Sigmoid colon (tissue), 3 donors: ENCODE measurements around the gene TMED1.

Experiments
- POLR2A ChIP-seq, 2 donors: fragments of 450-650 bp; IDR thresholded peaks; one replicate each; pipeline ENCODE4 v1.6.1; 2016; ENCODE audit warnings: antibody characterized with exemption in 2 of 2, mild to moderate bottlenecking in 2 of 2, moderate library complexity in 2 of 2
- TF ChIP-seq, protein P1 (sequence below), 4 experiments: fragments of 450-650 bp in 3 of 4; fragments of 200-600 bp in 1 of 4; IDR thresholded peaks; one replicate each; pipeline ENCODE4 v1.5.1; 2016 to 2019; ENCODE audit warnings: antibody characterized with exemption in 4 of 4, mild to moderate bottlenecking in 3 of 4, moderate library complexity in 2 of 4

DNA sequence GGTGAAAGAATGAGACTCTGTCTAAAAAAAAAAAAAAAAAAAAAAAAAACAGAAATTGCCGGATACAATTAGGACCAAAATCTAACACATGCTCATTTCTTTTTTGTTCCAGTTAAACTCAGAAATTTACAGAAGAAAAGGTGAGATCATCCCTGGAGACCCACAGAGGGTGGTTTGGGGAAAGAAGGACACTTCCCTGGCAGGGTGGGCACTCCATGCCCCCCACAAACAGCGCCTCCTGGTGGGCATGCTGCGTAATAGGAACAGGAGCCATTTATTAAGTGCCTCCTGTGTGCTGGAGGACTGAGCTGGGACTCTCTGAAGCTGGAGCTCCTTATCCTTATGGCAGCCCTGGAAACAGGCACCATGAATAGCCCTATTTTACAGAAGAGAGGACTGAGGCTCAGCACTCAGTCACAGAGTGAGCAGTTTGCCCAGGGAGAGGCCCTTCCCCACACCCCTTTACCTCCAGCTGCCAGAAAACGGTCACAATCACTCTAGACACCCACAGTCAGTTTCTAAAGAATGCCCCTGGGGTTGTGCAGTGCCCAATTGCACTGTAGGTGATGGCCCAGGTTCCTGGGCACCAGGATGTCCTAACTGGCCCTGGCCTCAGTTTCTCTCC, 22.3 kb upstream of the TMED1 start:
- TF ChIP-seq, protein P1, sequence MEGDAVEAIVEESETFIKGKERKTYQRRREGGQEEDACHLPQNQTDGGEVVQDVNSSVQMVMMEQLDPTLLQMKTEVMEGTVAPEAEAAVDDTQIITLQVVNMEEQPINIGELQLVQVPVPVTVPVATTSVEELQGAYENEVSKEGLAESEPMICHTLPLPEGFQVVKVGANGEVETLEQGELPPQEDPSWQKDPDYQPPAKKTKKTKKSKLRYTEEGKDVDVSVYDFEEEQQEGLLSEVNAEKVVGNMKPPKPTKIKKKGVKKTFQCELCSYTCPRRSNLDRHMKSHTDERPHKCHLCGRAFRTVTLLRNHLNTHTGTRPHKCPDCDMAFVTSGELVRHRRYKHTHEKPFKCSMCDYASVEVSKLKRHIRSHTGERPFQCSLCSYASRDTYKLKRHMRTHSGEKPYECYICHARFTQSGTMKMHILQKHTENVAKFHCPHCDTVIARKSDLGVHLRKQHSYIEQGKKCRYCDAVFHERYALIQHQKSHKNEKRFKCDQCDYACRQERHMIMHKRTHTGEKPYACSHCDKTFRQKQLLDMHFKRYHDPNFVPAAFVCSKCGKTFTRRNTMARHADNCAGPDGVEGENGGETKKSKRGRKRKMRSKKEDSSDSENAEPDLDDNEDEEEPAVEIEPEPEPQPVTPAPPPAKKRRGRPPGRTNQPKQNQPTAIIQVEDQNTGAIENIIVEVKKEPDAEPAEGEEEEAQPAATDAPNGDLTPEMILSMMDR (IDR thresholded peaks at IDR 0.05), result peak in 2 of 4 experiments; percentile 19 to 28
- no peak for TF ChIP-seq POLR2A (IDR thresholded peaks at IDR 0.05)
